ELF-1 (cell line): Measurements from ENCODE around the gene PILRB.
"Not testable (repeated sequence)": the region's sequence is repeated elsewhere in the genome, so short reads cannot be mapped to it uniquely, and the experiment has no call there.

ENCODE experiments used
- DNase-seq: peaks from one replicate; pipeline ENCODE4 v3.0.0-alpha.2; 2016; ENCODE audit warnings: low read depth, low spot score

The PILRB gene

DNA sequence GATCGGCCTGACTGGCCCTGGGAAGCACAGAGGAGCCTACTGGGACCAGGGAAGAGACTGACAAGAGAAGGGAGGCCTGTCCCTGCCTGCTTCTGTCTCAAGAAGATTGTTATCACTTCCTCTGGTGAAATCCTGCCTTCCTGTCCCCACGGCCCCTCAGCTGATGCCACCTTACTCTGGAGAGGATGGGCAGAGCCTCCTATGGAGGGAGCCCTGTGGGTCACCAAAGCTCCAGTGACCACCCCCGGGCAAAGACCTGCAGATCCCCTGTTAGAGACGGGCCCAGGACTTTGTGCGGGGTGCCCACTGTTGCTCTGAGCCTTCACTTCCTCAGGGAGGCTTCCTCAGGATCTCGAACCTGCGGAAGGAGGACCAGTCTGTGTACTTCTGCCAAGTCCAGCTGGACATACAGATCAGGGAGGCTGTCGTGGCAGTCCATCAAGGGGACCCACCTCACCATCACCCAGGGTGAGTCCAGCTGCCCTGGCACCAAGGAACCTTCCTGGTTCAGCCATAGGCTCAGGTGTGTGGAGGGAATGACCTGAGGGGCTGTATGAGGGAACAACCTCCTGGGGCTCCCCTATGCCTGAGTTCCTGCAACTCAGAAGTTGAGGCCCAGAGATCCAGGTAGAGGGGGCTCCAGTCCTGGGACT is 1.4 kb upstream of the PILRB start:
- no peak for DNase-seq

DNA sequence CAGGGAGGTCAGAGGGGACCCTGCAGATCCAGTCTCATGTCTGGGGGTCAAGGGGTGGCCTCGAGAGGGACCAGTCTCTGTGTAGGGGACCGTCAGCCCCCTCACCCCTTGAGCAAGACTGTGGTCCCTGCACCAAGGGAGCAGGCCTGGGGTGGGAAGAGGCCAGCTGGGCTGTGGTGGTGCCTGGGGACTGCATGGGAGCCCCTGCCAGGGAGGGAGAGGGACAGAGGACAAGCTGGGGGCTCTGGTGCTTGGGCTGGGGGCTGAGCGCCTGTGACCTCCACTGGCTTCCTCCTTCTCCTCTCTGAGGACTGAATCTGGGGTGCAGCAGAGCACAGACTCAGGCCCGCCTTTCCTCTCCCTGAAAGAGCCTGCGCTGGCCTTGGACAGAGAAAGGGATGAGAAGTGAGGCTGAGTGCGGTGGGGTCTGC is 771 bp upstream of the PILRB start:
- DNase-seq, result no peak

DNA sequence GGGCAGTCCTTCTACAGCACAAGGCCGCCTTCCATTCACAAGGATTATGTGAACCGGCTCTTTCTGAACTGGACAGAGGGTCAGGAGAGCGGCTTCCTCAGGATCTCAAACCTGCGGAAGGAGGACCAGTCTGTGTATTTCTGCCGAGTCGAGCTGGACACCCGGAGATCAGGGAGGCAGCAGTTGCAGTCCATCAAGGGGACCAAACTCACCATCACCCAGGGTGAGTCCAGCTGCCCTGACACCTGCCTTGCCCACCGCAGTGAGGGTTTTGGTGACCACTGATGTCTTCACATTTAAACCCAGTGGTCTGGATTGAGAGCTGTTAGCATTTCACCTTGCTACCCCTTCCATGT is 918 bp downstream of the PILRB start:
- no peak for DNase-seq

DNA sequence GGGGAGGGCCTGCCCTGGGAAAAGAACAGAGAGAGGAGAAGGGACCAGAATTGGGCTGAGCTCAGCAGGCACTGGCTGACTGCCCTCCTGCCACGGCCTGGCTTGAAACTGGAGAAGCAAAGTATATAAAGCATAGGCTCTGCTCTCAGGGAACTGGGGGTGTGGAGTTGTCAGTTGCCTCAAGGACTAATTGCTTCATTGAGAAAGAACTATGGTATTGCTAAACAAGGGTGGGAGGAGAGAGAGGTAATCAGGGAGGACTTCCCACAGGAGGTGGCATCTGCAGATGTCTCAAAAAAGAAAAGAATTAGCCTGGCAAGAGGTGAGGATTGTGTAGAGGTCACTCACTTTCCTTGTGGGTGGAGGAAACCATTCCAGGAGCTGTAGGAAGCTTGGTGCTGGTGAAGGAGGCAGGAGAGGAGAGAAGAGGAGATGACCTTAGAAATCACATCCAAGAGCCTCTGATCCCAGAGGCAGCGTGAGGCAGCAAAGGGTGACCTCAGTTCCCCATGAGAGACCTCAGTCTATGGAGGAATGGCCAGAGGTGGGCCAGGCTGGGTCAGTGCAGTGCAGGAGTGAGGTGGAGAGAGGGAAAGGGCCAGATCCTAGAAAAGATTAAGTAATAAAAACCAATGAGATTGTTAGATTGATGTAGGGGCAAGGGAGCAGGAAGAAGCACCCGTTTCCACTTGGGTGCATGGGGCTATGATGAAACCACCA is 2.4 kb downstream of the PILRB start:
- no peak for DNase-seq

DNA sequence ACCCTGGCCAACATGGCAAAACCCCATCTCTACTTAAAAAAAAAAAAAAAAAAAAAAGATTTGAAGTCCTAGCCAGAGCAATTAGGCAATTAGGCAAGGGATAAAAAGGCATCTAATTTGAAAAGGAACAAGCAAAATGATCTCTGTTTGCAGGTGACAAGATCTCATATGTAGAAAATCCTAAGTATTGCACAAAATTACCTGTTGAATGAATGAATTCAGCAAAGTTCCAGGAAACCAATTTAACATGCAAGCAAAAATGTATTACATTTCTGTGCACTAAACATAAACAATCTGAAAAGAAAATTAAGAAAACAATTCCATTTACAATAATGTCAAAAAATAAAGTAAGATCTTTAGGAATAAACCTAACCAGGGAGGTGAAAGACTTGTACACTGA is 5.2 kb downstream of the PILRB start:
- DNase-seq, result no peak

DNA sequence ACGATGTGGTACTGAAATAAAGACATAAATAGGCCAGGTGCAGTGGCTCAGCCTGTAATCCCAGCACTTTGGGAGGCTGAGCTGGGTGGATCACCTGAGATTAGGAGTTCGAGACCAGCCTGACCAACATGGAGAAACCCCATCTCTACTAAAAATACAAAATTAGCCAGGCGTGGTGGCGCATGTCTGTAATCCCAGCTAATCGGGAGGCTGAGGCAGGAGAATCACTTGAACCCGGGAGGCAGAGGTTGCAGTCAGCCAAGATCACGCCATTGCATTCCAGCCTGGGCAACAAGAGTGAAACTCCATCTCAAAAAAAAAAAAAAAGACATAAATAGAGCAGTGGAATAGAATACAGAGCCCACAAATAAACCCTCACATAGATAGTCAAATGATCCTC is 5.9 kb downstream of the PILRB start:
- DNase-seq, result not testable (repeated sequence)

DNA sequence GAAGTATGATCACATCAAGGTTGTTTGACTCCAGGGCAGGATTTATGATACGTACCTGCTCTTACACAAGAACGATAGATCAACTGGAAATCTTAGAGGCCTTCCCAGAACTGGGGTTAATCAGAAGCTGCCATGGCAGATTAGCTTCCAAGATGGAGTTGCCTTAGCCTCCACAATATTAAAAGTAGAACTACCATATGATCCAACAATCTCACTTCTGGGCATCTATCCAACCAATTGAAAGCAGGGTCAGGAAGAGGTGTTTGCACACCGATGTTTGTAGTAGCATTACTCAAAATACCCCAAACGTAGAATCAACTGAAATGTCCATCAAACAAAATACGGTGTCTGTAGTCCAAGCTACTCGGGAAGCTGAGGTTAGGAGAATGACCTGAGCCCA is 6.6 kb downstream of the PILRB start:
- DNase-seq, result no peak

DNA sequence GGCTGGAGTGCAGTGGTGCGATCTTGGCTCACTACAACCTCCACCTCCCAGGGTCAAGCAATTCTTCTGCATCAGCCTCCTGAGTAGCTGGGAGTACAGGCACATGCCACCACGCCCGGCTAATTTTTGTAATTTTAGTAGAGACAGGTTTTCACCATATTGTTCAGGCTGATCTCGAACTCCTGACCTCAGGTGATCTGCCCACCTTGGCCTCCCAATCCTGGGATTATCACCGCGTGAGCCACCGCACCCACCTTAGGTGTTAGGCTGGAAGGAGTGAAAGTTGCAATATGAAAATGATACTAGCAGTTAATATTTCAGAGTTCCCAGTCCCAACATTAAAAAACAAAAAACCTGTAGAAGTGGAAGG is 8.1 kb downstream of the PILRB start:
- DNase-seq, result not testable (repeated sequence)

DNA sequence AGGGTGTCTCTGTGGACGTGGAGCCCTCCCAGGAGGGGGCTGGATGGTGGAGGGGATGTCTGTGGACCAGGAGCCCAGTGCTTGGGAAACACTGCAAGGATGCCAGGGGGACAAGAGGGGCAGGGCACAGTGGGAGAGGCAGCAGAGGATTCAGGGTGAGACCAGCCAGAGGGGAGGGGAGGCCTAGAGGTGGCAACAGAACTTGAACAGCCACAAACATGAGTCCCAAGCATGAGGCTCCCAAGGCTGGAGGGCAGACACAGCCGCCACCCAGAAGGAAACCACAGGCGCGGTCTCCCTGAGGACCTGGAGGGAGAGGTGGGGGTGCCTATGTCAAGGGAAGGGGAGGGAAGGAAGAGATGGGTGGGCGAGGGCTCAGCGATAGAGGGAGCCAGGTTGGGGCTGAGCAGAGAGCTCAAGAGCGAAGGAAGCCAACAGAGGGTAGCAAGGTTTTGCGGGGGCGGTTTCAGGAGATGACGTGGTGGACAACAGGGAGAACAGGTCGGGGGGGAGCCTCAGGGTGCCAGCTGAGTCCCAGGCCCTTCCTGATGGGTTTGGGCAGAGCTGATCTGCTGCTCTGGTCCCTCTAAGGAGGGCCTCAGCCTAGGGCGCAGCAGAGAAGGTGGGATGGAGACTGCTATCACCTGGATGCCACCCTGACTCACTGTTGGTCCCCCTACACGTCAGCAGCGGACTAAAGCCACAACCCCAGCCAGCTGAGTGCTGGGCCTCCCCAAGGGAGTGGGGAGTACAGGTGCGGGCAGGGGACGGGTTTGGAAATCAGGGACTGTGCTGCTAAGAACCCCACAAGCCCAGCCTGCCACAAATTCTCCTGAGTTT is 8.7 kb downstream of the PILRB start:
- no peak for DNase-seq

DNA sequence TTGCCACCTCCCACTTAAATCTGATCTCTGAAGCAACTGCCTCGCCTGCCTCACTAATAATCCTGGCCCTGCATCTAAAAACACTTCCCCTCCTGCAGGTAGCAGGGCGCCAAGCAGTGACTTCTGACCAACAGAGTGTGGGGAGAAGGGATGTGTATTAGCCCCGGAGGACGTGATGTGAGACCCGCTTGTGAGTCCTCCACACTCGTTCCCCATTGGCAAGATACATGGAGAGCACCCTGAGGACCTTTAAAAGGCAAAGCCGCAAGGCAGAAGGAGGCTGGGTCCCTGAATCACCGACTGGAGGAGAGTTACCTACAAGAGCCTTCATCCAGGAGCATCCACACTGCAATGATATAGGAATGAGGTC is 9.3 kb downstream of the PILRB start:
- DNase-seq, result no peak

DNA sequence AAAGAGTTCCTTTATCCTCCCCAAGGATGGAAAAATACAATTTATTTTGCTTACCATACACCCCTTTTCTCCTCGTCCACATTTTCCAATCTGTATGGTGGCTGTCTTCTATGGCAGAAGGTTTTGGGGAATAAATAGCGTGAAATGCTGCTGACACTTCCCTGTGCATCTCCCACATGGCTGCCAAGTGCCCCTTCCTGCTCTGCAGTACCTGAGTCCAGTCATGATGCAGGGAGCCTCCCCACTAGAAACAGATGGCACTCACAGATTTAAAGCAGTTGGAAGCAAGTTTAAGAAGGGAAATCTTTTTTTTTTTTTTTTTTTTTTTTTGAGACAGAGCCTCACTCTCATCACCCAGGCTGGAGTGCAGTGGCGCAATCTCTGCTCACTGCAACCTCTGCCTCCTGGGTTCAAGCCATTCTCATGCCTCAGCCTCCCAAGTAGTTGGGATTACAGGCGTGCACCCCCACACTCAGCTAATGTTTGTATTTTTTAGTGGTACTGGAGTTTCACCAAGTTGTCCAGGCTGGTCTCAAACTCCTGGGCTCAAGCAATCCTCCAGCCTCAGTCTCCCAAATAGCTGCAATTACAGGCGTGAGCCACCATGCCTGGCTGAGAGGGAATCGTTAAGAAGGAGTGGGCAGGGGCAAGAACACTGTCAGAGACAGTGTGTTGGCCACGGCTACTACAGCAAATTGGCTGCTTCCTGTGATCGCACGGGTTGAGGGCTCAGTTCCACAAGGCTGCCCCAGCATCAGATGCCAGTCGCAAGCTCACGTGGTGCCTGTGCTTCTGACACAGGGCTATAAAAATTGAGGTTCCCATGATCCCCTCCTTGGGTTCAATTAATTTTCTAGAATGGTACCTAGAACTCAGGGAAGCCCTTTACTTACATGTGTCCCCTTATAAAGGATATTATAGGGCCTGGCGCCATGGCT is 10.0 kb downstream of the PILRB start:
- DNase-seq, result no peak

DNA sequence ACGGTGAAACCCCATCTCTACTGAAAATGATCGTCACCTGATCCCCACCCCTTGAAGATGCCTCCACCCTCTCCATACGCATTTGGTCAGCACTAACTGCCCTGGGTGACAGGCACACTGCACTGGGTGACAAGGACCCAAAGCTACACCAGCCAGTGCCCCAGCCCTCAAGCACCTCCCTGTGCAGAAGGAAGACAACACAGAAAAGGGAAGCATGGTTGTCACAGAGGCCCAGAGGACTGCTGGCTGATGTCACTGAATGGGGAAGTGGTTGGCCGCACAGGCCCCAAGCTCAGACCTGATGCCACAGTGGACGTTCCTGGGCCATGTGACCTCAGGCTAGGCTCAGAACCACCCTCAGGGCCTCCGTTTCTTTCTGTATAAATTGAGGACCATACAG is 11.2 kb downstream of the PILRB start:
- DNase-seq, result no peak

DNA sequence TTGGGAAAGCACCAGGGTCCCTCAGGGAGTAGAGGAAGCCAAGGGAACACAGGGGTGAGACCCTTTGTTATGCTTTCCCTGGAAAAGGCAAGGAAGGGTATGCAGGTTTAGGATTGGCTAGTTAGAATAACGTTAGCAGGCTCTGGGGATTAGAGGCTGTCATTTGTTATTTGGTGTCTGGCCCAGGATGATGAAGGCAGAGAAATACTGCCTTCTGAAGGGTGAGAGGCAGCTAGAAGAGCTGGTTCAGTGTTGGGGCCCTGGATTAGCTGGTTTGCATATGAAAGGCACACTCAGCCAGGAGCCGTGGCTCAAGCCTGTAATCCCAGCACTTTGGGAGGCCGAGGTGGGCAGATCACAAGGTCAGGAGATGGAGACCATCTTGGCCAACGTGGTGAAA is 12.4 kb downstream of the PILRB start:
- DNase-seq, result peak; percentile 70

DNA sequence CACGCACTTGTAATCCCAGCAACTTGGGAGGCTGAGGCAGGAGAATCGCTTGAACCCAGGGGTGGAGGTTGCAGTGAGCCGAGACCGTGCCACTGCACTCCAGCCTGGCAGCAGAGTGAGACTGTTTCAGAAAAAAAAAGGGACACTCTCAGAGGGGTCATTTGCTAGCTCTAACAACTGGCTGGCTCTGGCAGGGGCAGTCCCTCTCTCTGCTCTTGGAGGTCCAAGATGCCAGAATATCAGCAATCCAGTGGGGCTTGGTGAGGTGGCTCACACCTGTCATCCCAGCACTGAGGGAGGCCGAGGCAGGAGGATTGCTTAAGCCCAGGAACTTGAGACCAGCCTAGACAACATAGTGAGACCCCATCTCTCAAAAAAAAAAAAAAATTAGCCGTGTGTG is 12.8 kb downstream of the PILRB start:
- DNase-seq, result no peak

DNA sequence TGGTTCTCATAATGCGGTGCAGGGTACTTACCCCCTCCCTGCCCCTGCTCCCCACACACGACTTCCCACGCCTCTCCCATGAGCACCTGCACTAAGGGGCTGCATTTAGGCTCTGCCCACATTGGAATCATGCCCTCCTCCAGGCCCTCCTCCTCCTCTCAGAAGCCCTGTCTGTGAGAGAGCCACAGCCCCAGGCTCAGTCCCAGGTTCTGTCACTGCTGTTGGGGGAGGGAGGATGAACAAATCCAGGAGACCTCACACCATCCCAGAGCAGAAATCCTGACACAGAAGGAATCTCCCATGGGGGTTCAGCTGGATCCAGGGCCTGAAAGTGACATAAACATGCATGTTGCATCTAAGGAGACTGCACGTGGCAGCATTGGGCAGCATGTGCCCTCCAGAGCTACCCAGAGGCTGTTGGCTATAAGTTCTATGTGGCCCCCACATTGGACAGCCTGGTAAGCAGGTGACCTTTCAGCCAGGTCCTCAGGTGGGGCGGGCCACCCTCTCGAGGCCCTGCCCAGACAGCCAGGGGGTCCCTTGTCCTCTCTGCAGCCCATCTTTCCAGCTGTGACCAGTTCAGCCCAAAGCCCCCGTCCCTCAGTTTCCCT is 13.7 kb downstream of the PILRB start:
- peak; percentile 51 for DNase-seq

DNA sequence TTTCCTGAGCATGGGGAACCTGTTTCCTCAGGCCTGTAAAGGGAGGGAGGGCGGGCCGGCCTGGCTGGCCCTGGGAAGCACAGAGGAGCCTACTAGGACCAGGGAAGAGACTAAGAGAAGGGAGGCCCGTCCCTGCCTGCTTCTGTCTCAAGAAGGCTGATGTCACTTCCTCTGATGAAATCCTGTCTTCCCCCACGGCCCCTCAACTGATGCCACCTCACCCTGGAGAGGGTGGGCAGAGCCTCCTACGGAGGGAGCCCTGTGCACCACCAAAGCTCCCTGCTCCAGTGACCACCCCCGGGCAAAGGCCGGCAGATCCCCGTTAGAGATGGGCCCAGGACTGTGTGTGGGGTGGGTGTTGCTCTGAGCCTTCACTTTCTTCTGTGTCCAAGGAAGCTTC is 14.3 kb downstream of the PILRB start:
- no peak for DNase-seq

DNA sequence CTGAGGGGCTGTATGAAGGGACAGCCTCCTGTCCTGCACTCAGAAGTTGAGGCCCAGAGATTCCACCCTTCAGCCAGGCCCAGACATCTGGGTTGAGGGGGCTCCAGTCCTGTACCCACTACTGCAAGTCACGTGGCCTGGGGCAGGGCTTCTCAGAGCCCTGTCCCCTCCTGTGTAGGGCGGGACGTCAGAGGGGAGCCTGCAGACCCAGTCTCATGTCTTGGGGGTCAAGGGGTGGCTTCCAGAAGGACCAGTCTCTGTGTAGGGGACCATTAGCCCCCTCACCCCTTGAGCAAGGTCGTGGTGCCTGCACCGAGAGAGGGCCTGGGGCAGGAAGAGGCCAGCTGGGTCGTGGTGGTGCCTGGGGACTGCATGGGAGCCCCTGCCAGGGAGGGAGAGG is 14.8 kb downstream of the PILRB start:
- no peak for DNase-seq

DNA sequence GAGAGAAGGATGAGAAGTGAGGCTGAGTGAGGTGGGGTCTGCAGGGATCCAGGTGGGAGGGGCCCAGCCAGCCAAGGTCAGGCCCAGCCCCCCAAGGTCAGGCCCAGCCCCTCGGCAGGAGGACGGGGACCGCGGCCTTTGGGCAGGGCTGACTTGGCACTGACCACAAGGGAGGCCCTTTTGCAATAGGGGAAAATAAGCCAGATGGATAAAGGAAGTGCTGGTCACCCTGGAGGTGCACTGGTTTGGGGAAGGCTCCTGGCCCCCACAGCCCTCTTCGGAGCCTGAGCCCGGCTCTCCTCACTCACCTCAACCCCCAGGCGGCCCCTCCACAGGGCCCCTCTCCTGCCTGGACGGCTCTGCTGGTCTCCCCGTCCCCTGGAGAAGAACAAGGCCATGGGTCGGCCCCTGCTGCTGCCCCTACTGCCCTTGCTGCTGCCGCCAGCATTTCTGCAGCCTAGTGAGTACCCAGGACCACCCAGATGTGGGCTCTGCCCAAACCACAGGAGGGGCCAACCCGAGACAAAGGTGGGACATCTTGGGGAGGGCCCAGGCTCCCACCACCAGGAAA is 15.4 kb downstream of the PILRB start, which contains the start of gene PILRA:
TSS of gene PILRA (plus strand) at position 227 of the 571 bp plus-strand sequence. CDS start at position 397, 170 bp downstream.
- no peak for DNase-seq

DNA sequence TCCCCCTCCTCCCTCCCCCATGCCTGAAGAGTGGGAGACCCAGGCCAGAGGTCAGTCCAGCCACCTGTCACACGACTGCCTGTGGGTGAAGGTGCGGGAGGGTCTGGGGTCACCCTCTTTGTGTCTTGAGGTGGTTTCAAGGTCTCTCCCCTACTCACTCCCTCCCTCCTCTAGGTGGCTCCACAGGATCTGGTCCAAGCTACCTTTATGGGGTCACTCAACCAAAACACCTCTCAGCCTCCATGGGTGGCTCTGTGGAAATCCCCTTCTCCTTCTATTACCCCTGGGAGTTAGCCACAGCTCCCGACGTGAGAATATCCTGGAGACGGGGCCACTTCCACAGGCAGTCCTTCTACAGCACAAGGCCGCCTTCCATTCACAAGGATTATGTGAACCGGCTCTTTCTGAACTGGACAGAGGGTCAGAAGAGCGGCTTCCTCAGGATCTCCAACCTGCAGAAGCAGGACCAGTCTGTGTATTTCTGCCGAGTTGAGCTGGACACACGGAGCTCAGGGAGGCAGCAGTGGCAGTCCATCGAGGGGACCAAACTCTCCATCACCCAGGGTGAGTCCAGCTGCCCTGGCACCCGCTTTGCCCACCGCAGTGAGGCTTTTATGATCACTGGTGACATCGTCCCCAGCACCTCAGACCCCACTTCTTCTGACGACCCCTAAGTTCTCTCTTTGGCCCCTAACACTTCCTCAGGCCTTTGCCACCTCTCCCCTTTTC is 16.1 kb downstream of the PILRB start:
- not testable (repeated sequence) for DNase-seq

DNA sequence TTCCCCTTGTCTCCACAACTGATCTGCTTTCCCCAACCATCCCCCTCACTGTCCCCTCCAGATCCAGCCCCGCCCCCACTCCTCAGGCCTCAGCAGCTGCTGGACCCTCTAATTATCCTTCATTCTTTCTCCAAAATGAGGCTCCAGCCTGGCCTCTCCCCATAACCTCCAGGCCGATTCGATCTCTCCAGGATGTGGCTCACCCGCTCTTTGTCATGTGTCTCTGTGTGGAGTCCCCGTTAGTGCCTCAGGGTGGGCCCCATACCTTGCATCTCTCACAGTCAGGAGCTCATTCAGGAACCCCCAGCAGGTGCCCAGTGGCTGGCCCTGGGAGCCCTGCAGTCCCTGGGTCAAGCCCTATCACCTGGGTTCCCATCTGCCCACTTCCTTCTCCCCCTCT is 16.7 kb downstream of the PILRB start:
- DNase-seq, result no peak
